H1 (cell line): ENCODE results near the gene MYCBP2. TPM values are rescaled to one million over a fixed set of nuclear protein-coding genes. Genes with fewer than 3 reads are reported as not detected.

Experiments
- SIRT6 ChIP-seq: IDR thresholded peaks from one replicate; pipeline ENCODE4 v1.7.1; 2012; ENCODE audit warnings: low read length, inconsistent platforms
- YY1 ChIP-seq: IDR thresholded peaks from 2 replicates; pipeline ENCODE4 v1.6.1; 2011; ENCODE audit warnings: low read depth, mild to moderate bottlenecking, low read length
- polyA plus RNA-seq, 7 experiments: library from polyadenylated mRNA; depleted of rRNA in 3 of 7; stranded (reverse) in 5 of 7; unstranded in 2 of 7; fragments of >200 nt in 5 of 7; fragments of 200-250 nt in 2 of 7; gene quantifications; 1 replicate in 5 of 7; 2 replicates in 1 of 7; 4 replicates in 1 of 7; pipeline versions ENCODE4 v1.2.1 to v1.2.3, GENCODE V29; 2011 to 2013; ENCODE audit warnings: missing spikeins in 2 of 7, mixed read lengths in 2 of 7
- total RNA-seq: library from RNA; stranded (reverse); fragmentation: NEBNext Ultra II Directional; extraction: Animal tissue kit (Norgen Biotek cat#: 25700); gene quantifications from 2 replicates; pipeline ENCODE4 v1.2.1, GENCODE V29; 2021
- TF ChIP-seq, protein P1 (sequence below): fragments of 300-600 bp; sonication (generic); IDR thresholded peaks from 2 replicates; pipeline ENCODE4 v1.7.1; 2012; ENCODE audit warnings: low read length, moderate library complexity, mild to moderate bottlenecking, inconsistent platforms; ENCODE audit not compliant: insufficient replicate concordance

MYCBP2 gene
- total and polyA plus RNA-seq, 2 of the 8 experiments (the other 6 are each of a cell fraction or from before 2014, with no cell fraction given) = 19.0 to 52.1 TPM

DNA sequence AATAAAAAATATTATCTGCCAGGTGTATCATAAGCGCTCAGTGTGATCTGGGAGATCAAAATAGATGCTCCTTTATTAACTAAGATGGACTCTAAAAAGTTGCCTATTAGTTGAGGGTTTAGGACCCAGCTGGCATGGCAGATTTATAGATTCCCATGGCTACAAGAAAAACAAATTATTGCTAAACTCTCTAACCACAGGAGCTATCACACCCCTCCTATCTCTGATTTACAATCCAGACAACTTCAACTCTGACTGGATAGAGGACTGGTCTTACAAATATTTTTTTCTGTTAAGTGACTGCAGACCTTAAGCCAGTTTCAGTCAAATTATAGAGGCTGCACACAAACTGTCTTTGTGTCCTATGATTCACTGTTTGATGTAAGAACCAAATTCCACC lies 45.4 kb upstream of the MYCBP2 start (continued):
- TF ChIP-seq, protein P1, sequence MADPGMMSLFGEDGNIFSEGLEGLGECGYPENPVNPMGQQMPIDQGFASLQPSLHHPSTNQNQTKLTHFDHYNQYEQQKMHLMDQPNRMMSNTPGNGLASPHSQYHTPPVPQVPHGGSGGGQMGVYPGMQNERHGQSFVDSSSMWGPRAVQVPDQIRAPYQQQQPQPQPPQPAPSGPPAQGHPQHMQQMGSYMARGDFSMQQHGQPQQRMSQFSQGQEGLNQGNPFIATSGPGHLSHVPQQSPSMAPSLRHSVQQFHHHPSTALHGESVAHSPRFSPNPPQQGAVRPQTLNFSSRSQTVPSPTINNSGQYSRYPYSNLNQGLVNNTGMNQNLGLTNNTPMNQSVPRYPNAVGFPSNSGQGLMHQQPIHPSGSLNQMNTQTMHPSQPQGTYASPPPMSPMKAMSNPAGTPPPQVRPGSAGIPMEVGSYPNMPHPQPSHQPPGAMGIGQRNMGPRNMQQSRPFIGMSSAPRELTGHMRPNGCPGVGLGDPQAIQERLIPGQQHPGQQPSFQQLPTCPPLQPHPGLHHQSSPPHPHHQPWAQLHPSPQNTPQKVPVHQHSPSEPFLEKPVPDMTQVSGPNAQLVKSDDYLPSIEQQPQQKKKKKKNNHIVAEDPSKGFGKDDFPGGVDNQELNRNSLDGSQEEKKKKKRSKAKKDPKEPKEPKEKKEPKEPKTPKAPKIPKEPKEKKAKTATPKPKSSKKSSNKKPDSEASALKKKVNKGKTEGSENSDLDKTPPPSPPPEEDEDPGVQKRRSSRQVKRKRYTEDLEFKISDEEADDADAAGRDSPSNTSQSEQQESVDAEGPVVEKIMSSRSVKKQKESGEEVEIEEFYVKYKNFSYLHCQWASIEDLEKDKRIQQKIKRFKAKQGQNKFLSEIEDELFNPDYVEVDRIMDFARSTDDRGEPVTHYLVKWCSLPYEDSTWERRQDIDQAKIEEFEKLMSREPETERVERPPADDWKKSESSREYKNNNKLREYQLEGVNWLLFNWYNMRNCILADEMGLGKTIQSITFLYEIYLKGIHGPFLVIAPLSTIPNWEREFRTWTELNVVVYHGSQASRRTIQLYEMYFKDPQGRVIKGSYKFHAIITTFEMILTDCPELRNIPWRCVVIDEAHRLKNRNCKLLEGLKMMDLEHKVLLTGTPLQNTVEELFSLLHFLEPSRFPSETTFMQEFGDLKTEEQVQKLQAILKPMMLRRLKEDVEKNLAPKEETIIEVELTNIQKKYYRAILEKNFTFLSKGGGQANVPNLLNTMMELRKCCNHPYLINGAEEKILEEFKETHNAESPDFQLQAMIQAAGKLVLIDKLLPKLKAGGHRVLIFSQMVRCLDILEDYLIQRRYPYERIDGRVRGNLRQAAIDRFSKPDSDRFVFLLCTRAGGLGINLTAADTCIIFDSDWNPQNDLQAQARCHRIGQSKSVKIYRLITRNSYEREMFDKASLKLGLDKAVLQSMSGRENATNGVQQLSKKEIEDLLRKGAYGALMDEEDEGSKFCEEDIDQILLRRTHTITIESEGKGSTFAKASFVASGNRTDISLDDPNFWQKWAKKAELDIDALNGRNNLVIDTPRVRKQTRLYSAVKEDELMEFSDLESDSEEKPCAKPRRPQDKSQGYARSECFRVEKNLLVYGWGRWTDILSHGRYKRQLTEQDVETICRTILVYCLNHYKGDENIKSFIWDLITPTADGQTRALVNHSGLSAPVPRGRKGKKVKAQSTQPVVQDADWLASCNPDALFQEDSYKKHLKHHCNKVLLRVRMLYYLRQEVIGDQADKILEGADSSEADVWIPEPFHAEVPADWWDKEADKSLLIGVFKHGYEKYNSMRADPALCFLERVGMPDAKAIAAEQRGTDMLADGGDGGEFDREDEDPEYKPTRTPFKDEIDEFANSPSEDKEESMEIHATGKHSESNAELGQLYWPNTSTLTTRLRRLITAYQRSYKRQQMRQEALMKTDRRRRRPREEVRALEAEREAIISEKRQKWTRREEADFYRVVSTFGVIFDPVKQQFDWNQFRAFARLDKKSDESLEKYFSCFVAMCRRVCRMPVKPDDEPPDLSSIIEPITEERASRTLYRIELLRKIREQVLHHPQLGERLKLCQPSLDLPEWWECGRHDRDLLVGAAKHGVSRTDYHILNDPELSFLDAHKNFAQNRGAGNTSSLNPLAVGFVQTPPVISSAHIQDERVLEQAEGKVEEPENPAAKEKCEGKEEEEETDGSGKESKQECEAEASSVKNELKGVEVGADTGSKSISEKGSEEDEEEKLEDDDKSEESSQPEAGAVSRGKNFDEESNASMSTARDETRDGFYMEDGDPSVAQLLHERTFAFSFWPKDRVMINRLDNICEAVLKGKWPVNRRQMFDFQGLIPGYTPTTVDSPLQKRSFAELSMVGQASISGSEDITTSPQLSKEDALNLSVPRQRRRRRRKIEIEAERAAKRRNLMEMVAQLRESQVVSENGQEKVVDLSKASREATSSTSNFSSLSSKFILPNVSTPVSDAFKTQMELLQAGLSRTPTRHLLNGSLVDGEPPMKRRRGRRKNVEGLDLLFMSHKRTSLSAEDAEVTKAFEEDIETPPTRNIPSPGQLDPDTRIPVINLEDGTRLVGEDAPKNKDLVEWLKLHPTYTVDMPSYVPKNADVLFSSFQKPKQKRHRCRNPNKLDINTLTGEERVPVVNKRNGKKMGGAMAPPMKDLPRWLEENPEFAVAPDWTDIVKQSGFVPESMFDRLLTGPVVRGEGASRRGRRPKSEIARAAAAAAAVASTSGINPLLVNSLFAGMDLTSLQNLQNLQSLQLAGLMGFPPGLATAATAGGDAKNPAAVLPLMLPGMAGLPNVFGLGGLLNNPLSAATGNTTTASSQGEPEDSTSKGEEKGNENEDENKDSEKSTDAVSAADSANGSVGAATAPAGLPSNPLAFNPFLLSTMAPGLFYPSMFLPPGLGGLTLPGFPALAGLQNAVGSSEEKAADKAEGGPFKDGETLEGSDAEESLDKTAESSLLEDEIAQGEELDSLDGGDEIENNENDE = no peak
- no peak for TF ChIP-seq SIRT6
- no peak for TF ChIP-seq YY1
